Subcutaneous adipose tissue (tissue), 4 donors: Measurements from ENCODE around the gene FGF22. TPM values are rescaled to one million over a fixed set of nuclear protein-coding genes. Genes with fewer than 3 reads are reported as not detected.

ENCODE experiments used
- total RNA-seq, 4 donors: library from RNA; depleted of rRNA; stranded (reverse); fragments of >200 nt; gene quantifications; one replicate each; pipeline ENCODE4 v1.1.0, GENCODE V29; 2016
- TF ChIP-seq, protein P1 (sequence below): fragments of 450-650 bp; IDR thresholded peaks from one replicate; pipeline ENCODE4 v1.5.1; 2016; ENCODE audit warnings: low read depth, mild to moderate bottlenecking, control low read depth, antibody characterized with exemption, moderate library complexity

FGF22 gene
- total RNA-seq, 4 donors from 2014 or later: 1.3 to 2.2 TPM; not detected in 2

DNA sequence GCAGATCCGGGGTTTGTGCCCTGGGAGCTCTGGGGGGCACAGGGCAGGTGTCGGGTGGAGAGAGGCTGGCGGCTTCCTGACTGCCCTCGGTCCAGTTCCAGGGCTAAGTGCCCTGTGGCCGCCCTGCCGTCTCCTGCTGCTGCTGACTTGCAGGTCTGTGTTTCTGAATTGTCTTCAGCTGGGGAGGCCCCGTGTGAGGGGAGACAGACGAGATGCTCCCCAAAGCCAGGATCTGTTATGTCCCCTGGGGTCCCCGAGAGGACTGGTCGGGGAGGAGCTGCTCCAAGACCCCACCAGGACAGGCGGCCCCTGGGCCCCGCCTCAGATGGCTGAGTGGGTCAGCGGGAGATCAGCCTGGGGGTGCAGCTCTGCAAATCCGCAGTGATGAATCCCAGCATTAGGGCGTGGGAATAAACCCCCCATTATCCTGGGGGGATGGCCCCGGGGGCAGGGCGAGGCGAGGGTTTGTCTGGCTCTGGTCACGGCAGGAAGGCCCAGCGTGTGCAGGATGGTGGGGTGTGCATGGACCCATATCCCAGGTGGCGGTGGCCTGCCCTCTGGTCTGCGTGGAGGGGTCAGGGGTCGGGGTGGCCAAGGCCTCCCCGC is 45.3 kb upstream of the FGF22 start:
- TF ChIP-seq, protein P1, sequence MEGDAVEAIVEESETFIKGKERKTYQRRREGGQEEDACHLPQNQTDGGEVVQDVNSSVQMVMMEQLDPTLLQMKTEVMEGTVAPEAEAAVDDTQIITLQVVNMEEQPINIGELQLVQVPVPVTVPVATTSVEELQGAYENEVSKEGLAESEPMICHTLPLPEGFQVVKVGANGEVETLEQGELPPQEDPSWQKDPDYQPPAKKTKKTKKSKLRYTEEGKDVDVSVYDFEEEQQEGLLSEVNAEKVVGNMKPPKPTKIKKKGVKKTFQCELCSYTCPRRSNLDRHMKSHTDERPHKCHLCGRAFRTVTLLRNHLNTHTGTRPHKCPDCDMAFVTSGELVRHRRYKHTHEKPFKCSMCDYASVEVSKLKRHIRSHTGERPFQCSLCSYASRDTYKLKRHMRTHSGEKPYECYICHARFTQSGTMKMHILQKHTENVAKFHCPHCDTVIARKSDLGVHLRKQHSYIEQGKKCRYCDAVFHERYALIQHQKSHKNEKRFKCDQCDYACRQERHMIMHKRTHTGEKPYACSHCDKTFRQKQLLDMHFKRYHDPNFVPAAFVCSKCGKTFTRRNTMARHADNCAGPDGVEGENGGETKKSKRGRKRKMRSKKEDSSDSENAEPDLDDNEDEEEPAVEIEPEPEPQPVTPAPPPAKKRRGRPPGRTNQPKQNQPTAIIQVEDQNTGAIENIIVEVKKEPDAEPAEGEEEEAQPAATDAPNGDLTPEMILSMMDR: no peak

DNA sequence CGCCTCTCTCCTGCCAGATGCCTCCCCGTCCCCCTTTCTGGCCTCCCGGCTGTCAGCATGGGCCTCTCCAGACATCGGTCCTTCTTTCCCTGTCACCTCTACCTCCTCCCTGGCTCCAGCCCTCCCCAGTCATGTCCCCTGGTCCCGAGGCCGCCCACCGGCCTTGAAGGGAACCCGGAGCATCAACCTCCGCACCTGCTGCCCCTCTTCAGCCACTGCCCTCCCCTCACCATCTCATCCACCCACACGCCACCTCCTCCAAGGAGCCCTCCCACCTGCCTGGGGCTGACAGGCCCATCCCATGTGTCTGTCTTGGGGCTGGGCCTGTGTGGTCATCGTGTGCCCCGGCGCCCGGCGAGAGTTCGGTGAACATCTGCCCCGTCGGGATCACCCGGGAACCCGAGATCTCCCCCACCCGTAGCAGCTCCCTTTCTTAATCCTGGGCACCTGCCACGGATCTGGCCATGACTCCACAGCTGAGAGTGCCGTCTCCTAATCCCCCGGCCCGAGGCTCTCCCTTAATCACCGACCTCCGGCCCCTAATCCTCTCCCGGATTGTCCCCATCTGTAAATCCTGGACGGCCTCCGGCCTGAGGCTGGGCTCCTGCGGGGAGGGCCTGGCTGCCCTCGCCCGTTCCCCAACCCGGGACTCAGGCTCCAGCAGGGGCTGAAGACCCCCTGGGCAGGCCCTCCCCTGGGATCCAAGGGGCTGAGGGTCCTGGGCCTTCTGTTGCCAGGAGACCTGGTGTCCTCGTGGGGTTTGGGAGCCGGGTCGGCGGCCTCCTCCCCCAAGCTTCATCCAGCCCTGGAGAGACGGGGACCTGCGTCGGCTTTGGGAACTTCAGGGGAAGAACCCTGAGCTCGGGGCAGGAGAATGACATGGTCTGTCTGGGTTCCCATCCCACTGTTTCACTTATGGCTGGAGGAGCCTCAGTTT is 44.1 kb upstream of the FGF22 start:
- TF ChIP-seq, protein P1: no peak

DNA sequence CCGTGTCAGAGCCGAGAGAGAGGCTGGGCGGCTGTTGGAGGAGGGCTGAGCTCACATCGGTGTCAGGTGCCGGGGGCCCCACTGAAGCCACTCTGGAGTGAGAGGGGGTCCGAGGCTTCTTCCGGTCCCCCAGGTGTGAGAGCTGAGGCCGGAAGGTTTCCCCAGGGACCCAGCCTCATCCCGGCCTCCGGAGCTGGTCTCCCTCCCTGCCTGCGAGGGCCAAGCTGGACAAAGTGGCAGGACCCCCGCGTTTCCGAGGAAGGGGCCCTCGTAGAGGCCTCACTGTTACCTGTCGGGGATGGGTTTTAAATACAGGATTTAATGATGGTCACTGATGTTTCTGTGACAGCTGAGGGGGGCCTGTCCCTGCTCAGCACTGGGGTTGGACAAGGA is 43.4 kb upstream of the FGF22 start:
- TF ChIP-seq, protein P1: no peak

DNA sequence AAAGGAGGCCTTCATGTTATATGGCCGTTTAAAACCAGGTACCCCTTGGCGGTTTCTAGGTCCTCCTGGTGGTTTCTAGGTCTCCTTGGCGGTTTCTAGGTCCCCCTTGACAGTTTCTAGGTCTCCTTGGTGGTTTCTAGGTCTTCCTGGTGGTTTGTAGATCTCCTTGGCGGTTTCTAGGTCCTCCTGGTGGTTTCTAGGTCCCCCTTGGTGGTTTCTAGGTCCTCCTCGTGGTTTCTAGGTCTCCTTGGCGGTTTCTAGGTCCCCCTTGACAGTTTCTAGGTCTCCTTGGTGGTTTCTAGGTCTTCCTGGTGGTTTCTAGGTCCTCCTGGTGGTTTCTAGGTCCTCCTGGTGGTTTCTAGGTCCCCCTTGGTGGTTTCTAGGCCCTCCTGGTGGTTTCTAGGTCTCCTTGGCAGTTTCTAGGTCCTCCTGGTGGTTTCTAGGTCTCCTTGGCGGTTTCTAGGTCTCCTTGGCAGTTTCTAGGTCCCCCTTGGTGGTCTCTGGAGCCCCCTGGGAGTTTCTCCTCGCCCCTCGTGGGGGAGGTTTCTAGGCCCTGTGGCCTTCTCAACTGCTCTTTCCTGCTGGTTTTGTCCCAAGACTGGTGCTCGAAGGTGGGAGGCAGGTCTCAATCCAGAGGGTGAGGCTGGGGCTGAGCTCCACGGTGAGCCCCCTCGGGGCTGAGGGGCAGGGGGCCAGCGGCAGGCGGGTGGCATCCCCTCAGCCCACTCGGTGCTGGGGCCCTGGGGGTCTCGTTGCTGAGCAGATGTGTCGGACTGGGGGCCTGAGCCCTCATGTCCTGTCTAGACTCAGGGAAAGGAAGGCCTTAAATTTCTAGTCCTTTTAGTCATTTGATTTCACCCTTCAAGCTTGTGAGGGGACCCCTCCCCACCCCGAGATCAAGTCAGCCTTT is 42.0 kb upstream of the FGF22 start:
- TF ChIP-seq, protein P1: no peak

DNA sequence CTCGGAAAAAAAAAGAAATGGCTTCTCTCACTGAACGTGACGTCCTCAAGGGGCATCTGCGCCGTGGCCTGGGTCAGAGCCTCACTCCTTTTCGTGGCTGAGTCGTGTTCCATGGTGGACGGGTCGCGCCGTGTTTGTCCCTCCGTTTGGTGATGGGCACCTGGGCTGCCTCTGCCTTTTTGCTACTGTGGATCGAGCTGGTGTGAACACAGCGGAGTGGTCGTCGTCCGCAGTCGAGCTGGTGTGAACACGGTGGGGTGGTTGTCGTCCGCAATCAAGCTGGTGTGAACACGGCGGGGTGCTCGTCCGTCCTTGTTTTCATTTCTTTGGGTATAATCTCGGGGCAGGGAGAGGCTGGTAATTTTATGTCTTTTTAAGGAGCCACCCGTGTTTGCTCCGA is 38.4 kb upstream of the FGF22 start:
- TF ChIP-seq, protein P1: no peak

DNA sequence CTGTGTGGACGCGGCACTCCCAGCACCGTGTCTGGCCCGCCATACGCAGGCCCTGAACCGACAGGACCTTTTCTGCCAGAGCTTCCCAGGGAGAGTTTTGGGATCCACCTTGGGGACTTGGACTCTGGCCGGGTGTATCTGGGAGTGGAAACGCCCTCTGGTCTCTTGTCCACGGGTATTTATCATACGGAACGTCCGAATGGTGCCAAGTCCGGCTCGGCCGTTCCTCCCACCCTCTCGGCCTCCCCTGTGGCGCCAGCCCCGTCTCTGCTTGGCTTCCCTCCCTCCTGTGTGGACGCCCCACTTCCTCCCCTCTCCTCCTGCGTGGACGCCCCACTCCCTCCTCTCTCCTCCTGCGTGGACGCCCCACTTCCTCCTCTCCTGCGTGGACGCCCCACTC is 37.9 kb upstream of the FGF22 start:
- TF ChIP-seq, protein P1: no peak
